ENCODE data around the gene STX1B.

STX1B gene

GRCh38 chr16:31033709-31034492 is 23.5 kb upstream of the STX1B start:
- no peaks in the 10 kb centered on the region for H3K79me2 ChIP-seq (ENCODE audit: insufficient read depth, low read length)
- peaks cover 17% of the 10 kb centered on the region for H3K4me1 ChIP-seq (ENCODE audit: insufficient read depth, low read length, severe bottlenecking)
- no peaks in the 10 kb centered on the region for H3K9me2 ChIP-seq (ENCODE audit: low read depth, low read length)
- peak overlapping the region; percentile 22; the same call in 1 of the 2 replicates for H2AFZ ChIP-seq (ENCODE audit: low read length)
- H3K9ac ChIP-seq (ENCODE audit: low read length), result peak overlapping the region; percentile 76
- no peaks in the 10 kb centered on the region for H3F3A ChIP-seq (ENCODE audit: insufficient read depth, low read length)
- H3K9me3 ChIP-seq (ENCODE audit: low read length), result no peaks in the 10 kb centered on the region
- H4K20me1 ChIP-seq (ENCODE audit: insufficient read depth, low read length), result no peaks in the 10 kb centered on the region
- peaks cover 5% of the 10 kb centered on the region; the same call in 1 of the 2 replicates for H3K36me3 ChIP-seq (ENCODE audit: insufficient read depth, low read length)
- peak overlapping the region; percentile 96 for H3K4me3 ChIP-seq (ENCODE audit: low read depth, low read length, poor library complexity, severe bottlenecking)
- H3K27me3 ChIP-seq (ENCODE audit: insufficient read depth, low read length), result no peaks in the 10 kb centered on the region
- TF ChIP-seq EZH2 (IDR thresholded peaks at IDR 0.05; ENCODE audit: borderline replicate concordance, low read length), result no peak
- no peak for TF ChIP-seq CTCF (IDR thresholded peaks at IDR 0.05; ENCODE audit: low read length)
- no peak overlapping the region for H3K27ac ChIP-seq (ENCODE audit: low read depth, low read length, poor library complexity, severe bottlenecking)
- peak overlapping the region; percentile 87 for H3K4me2 ChIP-seq (ENCODE audit: low read length)

GRCh38 chr16:31032736-31033708 is 22.6 kb upstream of the STX1B start, which contains the start of gene STX4:
Gene STX4 (plus strand): TSS chr16:31033558. CDS start chr16:31033806, 248 bp downstream.
- peak within 1 kb of the TSS; percentile 96 for H3K4me3 ChIP-seq (ENCODE audit: low read depth, low read length, poor library complexity, severe bottlenecking)
- TF ChIP-seq EZH2 (IDR thresholded peaks at IDR 0.05; ENCODE audit: borderline replicate concordance, low read length) (no peak), CTCF (IDR thresholded peaks at IDR 0.05; ENCODE audit: low read length) (no peak)
- no peaks in the 10 kb centered on the region for H3F3A ChIP-seq (ENCODE audit: insufficient read depth, low read length)
- H3K36me3 ChIP-seq (ENCODE audit: insufficient read depth, low read length), result no peaks in the 10 kb centered on the region; the same call in 1 of the 2 replicates
- no peaks in the 10 kb centered on the region for H4K20me1 ChIP-seq (ENCODE audit: insufficient read depth, low read length)
- H3K9me2 ChIP-seq (ENCODE audit: low read depth, low read length), result no peaks in the 10 kb centered on the region
- H3K9ac ChIP-seq (ENCODE audit: low read length), result peak within 1 kb of the TSS; percentile 76
- H3K9me3 ChIP-seq (ENCODE audit: low read length), result no peaks in the 10 kb centered on the region
- peak within 1 kb of the TSS; percentile 22; the same call in 1 of the 2 replicates for H2AFZ ChIP-seq (ENCODE audit: low read length)
- H3K4me1 ChIP-seq (ENCODE audit: insufficient read depth, low read length, severe bottlenecking), result peaks cover 17% of the 10 kb centered on the region
- H3K79me2 ChIP-seq (ENCODE audit: insufficient read depth, low read length), result no peaks in the 10 kb centered on the region
- H3K4me2 ChIP-seq (ENCODE audit: low read length), result peak within 1 kb of the TSS; percentile 87
- H3K27me3 ChIP-seq (ENCODE audit: insufficient read depth, low read length), result no peaks in the 10 kb centered on the region
- no peak within 1 kb of the TSS for H3K27ac ChIP-seq (ENCODE audit: low read depth, low read length, poor library complexity, severe bottlenecking)

- no peaks in the 10 kb centered on the region for H3K27me3 ChIP-seq (ENCODE audit: insufficient read depth, low read length)
- H3K9me3 ChIP-seq (ENCODE audit: low read length), result no peaks in the 10 kb centered on the region
- no peak overlapping the region for H3K4me3 ChIP-seq (ENCODE audit: low read depth, low read length, poor library complexity, severe bottlenecking)
- peaks cover 17% of the 10 kb centered on the region for H3K4me1 ChIP-seq (ENCODE audit: insufficient read depth, low read length, severe bottlenecking)
- no peaks in the 10 kb centered on the region for H3K9me2 ChIP-seq (ENCODE audit: low read depth, low read length)
- H3F3A ChIP-seq (ENCODE audit: insufficient read depth, low read length), result no peaks in the 10 kb centered on the region
- no peak overlapping the region for H2AFZ ChIP-seq (ENCODE audit: low read length)
- no peak overlapping the region for H3K27ac ChIP-seq (ENCODE audit: low read depth, low read length, poor library complexity, severe bottlenecking)
- no peak overlapping the region for H3K4me2 ChIP-seq (ENCODE audit: low read length)
- H3K36me3 ChIP-seq (ENCODE audit: insufficient read depth, low read length), result no peaks in the 10 kb centered on the region; the same call in 1 of the 2 replicates
- H4K20me1 ChIP-seq (ENCODE audit: insufficient read depth, low read length), result no peaks in the 10 kb centered on the region
- H3K79me2 ChIP-seq (ENCODE audit: insufficient read depth, low read length), result no peaks in the 10 kb centered on the region
- H3K9ac ChIP-seq (ENCODE audit: low read length), result no peak overlapping the region
- TF ChIP-seq EZH2 (IDR thresholded peaks at IDR 0.05; ENCODE audit: borderline replicate concordance, low read length) (no peak), CTCF (IDR thresholded peaks at IDR 0.05; ENCODE audit: low read length) (no peak)
Observed at GRCh38 chr16:31031276-31031675, 20.8 kb upstream of the STX1B start.
